EL (cell line): Measurements from ENCODE around the gene SMIM36.
"Not testable (repeated sequence)": the region's sequence is repeated elsewhere in the genome, so short reads cannot be mapped to it uniquely, and the experiment has no call there.

ENCODE experiments used
- DNase-seq: peaks from one replicate; pipeline ENCODE4 v3.0.0-alpha.2; 2016

SMIM36 gene

DNA sequence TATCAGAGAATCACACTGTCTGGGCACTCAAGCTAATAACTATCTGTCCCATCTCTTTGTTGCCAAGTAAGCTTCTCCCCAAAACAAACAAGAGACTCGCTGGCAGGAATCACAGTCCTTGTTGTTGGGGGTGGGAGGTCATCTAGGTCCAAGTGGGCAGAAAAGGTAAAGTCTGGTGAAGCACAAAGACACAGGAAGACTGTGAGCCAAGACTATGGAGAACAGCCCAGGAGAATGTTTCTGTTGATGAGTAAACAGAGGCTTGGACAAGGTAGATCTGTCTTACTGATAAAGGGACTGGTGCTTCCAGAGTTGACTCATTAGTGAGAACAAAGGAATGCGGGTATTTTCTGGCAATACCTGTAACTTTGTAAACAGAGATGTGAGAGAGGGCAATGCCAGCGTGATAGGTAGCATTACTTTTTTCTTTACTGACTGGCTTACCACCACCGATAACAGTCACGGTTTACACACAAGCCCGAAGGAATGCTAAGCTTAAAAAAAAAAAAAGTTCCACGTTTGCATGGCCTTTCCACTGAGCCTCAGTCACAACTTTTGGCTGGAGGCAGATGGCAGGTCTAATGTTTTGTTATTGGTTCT is 78.1 kb downstream of the SMIM36 start:
- peak; percentile 49 for DNase-seq

DNA sequence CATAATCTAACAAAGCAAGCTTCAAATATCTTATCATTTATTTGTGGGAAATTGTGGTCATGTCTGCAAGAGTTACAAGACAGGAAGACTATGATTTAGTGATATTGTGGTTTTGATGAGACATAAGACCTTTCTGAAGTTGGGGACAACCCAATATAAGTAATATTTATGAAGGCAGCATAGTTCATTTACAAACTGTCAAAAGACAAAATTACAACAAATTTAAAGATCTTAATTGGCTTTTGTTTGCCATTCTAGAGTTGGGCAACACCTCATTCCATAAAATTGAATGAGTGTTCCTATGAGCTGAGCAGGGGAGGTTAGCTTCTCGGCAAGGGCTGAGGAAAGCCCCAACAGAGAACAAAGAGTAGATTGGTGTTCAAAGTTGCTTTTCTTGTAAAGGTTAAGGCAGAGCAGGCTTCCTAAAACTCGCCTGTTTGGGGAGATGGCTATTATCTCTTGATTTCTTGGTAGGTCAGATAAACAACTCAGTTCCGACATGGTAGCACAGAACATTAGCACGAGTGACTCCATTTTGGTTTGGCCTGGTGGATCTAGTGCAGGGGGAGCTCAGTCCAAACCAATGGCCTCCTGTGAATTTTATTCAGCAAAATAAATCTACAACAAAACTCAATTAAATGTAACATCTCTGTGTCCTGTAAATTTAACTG is 78.8 kb downstream of the SMIM36 start:
- no peak for DNase-seq

DNA sequence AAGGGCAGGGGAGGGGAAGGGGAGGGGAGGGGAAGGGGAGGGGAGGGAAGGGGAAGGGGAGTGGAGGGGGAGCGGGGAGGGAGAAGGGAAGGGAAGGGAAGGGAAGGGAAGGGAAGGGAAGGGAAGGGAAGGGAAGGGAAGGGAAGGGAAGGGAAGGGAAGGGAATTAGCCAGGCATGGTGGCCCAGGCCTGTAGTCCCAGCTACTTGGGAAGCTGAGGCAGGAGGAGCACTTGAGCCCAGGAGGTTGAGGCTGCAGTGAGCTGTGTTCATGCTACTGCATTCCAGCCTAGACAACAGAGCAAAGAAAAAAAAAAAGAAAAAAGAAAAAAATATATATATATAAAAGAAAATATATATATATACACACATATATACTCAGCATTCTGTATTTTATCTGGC is 79.3 kb downstream of the SMIM36 start:
- not testable (repeated sequence) for DNase-seq

DNA sequence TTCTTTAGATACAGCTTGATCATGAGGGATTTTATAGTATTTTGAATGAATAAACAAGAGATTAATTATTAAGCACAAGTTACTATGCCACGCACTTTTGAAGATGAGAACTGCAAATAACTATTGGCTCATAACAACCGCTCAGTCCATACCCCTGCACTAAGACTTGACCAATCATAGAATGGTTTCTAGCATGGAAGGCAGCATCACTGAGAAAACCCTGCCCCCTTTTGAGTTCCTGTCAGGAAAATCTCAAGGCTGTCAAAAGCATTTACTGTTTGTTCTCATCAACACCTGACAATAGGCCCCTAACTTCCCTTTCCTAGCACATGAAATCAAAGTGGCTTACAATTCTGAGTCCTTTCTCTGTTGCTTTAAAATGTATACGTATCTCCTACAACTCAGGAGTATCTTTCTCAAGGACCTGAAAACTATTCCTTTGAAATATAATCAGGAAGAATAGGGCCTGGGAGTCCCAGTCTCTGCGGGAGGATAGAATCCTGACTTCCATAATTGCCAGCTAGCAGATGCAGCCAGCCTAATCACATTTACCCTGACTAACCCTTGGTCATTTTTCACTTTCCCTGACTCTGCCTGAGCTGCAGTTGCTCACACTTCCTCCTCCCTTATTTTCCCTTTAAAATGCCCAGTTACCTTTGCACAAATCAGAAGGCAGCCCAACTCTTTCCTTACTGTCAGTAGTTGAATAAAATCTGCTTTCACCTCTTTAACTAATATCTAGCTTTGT is 80.5 kb downstream of the SMIM36 start:
- DNase-seq, result no peak

DNA sequence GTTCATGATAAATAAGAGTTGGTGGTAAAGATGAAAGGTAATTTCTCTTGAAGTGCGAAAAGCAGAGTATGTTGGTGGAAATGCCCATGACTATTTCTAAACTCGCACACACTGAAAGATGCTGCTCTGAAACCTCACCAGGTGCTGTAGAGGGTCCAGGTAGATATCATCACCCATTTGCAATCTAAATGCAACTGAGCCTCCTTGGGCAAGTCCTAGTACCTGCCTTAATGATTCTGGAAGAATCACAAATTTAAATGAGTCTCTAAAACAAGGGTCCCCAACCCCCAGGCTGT is 83.7 kb downstream of the SMIM36 start:
- no peak for DNase-seq

- peak; percentile 13 for DNase-seq
Observed at GRCh38 chr17:55426851-55427586, 84.2 kb downstream of the SMIM36 start.

DNA sequence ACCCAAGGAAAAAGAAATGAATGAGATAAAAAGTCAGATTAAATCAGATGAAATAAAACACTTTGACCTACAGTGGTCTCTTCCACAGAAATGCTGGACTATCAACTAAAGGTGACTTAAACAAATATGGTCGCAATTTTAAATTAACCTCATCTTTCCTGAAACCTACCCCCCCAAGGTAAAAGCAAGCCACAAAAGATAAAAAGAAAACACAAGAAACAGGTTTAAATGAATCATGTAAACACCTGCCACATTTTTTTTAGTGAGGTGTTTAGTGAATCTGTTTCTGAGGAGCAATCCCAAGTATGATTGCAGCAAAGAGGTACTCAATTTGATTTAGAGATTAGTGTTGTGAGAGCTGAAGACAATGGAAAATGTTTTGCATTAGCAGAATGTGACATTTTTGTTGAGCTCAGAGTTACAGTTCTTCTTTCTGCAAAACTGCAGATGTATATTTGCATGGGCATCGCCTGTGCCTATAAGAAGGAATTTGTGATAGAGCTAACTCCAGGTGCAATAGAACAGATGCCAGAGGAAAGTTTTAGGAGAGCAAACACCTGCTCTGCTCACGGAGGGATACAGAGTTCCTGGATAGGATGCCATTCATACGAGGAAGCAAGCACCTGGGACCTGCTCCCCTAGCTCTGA is 86.2 kb downstream of the SMIM36 start:
- no peak for DNase-seq

- DNase-seq, result no peak
Observed at GRCh38 chr17:55423535-55423934, 87.7 kb downstream of the SMIM36 start.

GRCh38 chr17:55422828-55423164 is 88.5 kb downstream of the SMIM36 start:
- DNase-seq, result not testable (repeated sequence)

DNA sequence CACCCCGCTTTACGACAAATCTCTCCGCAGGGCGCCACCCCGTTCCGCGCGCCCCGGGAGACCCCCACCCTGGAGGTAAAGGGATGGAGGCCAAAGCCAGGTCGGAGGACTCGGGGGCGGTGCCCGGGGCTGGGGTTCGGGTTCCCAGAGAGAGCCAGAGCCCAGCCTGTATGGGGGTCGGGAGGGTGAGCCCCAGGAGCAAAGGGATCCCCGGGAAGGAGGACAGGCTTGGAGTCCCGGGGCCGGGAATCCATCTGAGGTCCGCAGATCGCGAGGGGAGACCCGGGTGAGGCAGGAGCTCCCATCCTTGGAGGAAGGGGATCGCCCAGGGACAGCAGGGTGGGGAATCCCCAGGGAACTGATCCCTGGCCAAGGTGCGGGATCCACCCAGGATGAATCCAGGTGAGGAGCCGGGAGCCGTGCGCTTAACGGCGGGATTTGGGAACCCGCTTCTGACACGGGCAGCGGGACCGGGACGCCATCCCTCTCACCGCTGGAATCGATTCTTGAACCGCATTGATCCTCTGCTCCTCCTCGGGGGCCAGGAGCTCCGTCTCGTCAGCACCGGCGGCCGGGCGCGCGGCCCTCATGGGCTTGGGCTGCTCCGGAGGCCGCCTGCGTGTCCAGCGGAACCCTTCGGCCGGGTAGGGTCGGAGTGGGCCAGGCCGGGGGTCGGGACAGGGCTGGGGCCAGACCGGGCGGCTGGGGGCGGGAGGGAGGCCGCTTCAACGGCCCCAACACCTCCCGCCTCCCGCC is 89.9 kb downstream of the SMIM36 start, which contains the start of gene MMD:
Gene MMD (minus strand): TSS at position 657 of the 756 bp plus-strand sequence. CDS start 140 bp downstream, at position 517.
- DNase-seq, result peak; percentile 32

GRCh38 chr17:55420776-55421178 is 90.5 kb downstream of the SMIM36 start:
- DNase-seq, result peak; percentile 33

DNA sequence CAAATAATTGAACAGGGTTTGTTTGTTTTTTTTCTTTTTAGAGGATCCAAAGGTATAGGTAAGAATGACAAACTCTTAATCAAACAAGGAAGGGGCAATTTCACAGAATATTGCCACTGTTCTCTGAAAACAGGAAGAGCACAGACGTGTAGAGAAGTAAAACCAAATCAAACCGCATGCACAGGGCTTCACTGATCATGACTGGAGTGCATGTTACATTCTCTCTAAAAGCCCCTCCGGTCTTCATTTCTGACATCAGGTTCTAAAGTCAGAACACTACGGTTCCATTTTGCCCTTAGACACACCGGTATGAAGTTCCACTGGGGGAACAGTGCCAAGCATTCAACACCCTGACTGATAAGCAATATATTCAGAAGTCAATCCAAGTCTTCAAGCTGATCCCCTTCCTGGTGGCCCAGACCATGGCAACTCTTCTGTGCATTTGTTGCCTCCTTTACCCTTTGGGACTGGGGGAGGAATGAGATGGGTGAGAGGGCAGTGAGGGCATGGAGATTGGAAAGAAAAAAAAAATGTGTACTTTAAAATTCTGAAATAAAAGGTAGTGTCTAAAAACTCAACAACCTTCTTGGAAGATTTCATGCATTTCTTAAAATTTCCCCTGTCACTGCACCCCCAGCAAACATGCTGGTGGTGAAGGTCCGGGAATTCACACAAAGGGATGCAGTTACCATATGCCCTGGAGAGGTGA is 91.0 kb downstream of the SMIM36 start:
- no peak for DNase-seq

DNA sequence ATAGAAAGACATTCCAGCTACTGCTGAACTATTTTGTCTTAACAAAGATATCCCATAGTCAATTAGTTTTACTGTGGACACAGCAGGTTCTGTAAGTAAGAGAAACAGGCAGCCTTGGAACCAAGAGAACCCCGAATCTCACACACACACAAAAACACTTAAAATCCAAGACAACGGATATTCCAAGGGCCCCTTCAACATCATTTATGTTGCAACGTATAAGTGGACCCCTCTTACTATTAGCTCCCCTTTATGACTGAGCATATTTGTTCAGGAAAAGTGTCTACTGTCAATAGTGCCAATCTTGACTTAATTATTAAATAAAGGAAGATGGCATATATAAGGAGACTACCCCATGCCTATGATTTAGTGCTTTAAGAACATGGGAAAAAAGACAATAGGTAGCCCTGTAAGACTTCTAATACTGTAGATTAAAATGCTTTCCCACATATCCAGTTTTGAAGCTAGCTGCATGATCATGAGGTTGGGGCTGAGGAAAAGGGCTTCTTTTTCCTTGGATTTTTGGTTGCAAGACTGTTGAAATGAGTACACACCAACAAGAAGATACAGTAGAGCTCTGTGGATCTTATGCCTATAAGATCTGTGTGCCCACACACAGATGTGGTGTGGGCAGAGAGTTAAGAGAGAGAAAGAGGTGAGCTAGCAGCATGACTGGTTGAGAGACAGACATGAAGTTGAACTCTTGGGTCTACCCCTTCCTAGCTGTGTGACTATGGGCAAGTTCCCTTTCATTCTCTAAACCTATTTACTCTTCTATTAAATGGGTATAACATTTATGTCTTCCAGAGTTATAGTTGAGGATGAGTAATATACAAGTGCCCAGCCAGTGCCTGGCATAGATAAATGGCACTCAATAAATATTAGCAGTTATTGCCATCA is 92.6 kb downstream of the SMIM36 start:
- DNase-seq, result no peak

- no peak for DNase-seq
Observed at GRCh38 chr17:55417411-55418268, 93.6 kb downstream of the SMIM36 start.

- no peak for DNase-seq
Observed at GRCh38 chr17:55416470-55417052, 94.7 kb downstream of the SMIM36 start.

DNA sequence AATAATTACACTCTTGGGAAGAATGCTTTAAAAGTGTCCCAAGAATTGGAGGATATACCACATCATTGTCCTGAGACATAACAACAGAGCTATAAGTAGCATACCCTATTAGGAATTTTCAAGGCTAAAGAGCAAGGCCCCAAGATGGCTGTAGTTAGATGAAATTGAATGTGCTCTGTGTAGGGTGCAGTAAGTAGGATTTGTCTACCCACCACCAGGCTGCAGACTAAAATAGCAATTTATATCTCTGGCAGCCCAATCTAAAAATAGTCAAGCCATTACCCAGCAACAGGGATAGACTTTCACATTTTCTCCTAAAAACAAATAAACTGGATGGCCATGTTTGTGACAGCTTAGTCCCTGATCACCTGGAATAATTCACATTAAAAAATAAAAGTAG is 95.3 kb downstream of the SMIM36 start:
- DNase-seq, result no peak

DNA sequence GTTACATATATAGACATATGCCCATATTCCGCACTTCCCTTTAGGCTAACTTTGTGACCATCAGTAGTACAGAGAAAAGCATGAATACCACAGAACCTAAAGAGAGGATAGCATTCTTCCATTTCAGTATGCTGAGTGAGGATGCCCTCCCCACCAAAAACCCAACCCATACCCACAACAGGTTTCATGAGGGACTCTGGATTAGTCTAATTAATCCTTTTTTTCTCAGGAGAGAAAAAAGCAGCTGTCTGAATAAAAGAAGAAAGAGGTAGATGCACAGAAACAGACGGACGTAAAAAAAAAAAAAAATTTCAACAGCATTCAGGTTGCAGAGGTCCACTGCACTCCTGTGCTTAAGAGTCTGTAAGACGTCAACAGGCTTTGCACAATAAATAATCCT is 96.3 kb downstream of the SMIM36 start:
- DNase-seq, result no peak

GRCh38 chr17:55413825-55414489 is 97.3 kb downstream of the SMIM36 start:
- DNase-seq, result no peak

DNA sequence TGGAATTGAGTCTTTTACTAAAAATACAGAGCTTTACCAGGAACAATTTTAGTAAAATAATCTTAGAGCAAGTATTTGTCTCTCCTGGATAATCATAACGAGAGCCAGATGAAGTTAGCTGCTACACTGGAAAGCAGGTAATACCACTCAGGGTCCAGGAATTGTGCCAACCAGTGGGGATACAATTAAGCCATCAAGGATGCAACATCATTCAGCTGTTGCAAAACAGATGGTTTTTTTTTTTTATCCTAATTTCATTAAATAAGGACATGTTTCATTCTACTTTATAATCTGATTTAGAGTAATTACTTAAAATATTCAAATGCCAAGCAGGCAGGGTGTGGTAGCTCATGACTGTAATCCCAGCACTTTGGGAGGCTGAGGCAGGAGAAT is 99.8 kb downstream of the SMIM36 start:
- DNase-seq, result no peak
